Upper lobe of right lung (tissue), 1 donor: ENCODE results near the gene SNX30. TPM values are rescaled to one million over a fixed set of nuclear protein-coding genes. Genes with fewer than 3 reads are reported as not detected.

Source experiments
- ATAC-seq: fragments of 200-7000 bp; cut with Tn5 transposase; one replicate; pipeline ENCODE4 v1.9.1; 2020; ENCODE audit warnings: mild to moderate bottlenecking, moderate library complexity
- DNase-seq: peaks from one replicate; pipeline ENCODE4 v3.0.0-alpha.2; 2020
- H3K27ac ChIP-seq: fragments of 200-600 bp; one replicate; pipeline ENCODE4 v1.8.0; 2022
- H3K27me3 ChIP-seq: fragments of 200-600 bp; one replicate; pipeline ENCODE4 v1.8.0; 2022; ENCODE audit warnings: mild to moderate bottlenecking
- H3K36me3 ChIP-seq: fragments of 200-600 bp; one replicate; pipeline ENCODE4 v1.8.0; 2022
- H3K4me1 ChIP-seq: fragments of 200-600 bp; one replicate; pipeline ENCODE4 v1.8.0; 2022
- H3K4me3 ChIP-seq: fragments of 200-600 bp; one replicate; pipeline ENCODE4 v1.8.0; 2022; ENCODE audit warnings: mild to moderate bottlenecking
- H3K9me3 ChIP-seq: fragments of 200-600 bp; one replicate; pipeline ENCODE4 v1.8.0; 2022
- intact Hi-C: fragments of 100-400 bp; cut with DNase I; formaldehyde crosslinking; loops from one replicate; pipeline ENCODE4 v1.11.0; 2022
- total RNA-seq: library from RNA; stranded (reverse); fragmentation: NEBNext Ultra II Directional; extraction: Animal tissue kit (Norgen Biotek cat#: 25700); gene quantifications from one replicate; pipeline ENCODE4 v1.2.1, GENCODE V29; 2021
- TF ChIP-seq, protein P1 (sequence below): fragments of 200-600 bp; IDR thresholded peaks from one replicate; pipeline ENCODE4 v1.8.0; 2022; ENCODE audit warnings: antibody characterized with exemption
- donor health status: DM: no; HTN: yes; CAD: no; lungs with severe emphysema.

The SNX30 gene
- total RNA-seq, 1 donor from 2014 or later, result 76.3 TPM

DNA sequence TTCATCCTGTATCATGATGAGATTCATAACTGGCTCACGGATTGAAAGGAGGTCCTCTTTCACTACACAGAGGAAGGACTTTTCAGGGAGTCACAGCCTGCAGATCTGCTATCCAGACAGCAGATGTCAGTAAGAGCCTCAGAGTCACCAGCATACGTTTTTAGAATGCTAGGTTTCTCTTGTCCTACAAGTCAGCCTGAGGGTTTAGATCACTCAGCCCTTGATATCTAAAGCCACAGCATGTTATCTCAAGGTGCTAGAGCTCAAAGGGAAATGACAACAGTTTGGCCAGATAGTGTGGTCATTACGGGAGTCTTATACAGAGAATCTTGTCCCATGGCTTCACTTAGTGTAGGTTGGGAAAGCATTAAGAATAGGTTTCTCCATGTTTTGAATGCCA lies 171.0 kb downstream of the SNX30 start:
- DNase-seq (no peak), ATAC-seq (peak; percentile 72)
- Histone ChIP-seq H3K9me3 (no peaks in the 10 kb centered on the region), H3K4me1 (no peaks in the 10 kb centered on the region), H3K27me3 (no peaks in the 10 kb centered on the region), H3K4me3 (no peak overlapping the region), H3K36me3 (no peaks in the 10 kb centered on the region), H3K27ac (no peak overlapping the region)
- intact Hi-C loops, result no loop called here
- TF ChIP-seq, protein P1, sequence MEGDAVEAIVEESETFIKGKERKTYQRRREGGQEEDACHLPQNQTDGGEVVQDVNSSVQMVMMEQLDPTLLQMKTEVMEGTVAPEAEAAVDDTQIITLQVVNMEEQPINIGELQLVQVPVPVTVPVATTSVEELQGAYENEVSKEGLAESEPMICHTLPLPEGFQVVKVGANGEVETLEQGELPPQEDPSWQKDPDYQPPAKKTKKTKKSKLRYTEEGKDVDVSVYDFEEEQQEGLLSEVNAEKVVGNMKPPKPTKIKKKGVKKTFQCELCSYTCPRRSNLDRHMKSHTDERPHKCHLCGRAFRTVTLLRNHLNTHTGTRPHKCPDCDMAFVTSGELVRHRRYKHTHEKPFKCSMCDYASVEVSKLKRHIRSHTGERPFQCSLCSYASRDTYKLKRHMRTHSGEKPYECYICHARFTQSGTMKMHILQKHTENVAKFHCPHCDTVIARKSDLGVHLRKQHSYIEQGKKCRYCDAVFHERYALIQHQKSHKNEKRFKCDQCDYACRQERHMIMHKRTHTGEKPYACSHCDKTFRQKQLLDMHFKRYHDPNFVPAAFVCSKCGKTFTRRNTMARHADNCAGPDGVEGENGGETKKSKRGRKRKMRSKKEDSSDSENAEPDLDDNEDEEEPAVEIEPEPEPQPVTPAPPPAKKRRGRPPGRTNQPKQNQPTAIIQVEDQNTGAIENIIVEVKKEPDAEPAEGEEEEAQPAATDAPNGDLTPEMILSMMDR, result peak; percentile 43

Other genes with a start within 250 kb of the SNX30 start
- 22.7 TPM for gene INIP, start 32.6 kb upstream of the SNX30 start, total RNA-seq
- 17.0 TPM for gene SLC46A2, start 140.1 kb downstream of the SNX30 start, total RNA-seq